ENCODE data around the gene EFHC1.

GRCh38 chr6:52491203-52492069, 71.3 kb downstream of the EFHC1 start:
- TF ChIP-seq POLR2AphosphoS5 (IDR thresholded peaks at IDR 0.05; ENCODE audit: low read depth, low read length), result peak; percentile 24; the same call in 1 of the 2 replicates
- no peak for TF ChIP-seq TAF1 (IDR thresholded peaks at IDR 0.05; ENCODE audit: borderline replicate concordance, low read depth, low read length)

Measured in GM12892 (cell line).